Measurements from ENCODE around the gene ZNF775. TPM values are rescaled to one million over a fixed set of nuclear protein-coding genes. Genes with fewer than 3 reads are reported as not detected.
"Not testable (repeated sequence)": the region's sequence is repeated elsewhere in the genome, so short reads cannot be mapped to it uniquely, and the experiment has no call there.

The ZNF775 gene
- total and polyA plus RNA-seq, 12 donors: 1.9 to 4.7 (median 2.9) TPM

DNA sequence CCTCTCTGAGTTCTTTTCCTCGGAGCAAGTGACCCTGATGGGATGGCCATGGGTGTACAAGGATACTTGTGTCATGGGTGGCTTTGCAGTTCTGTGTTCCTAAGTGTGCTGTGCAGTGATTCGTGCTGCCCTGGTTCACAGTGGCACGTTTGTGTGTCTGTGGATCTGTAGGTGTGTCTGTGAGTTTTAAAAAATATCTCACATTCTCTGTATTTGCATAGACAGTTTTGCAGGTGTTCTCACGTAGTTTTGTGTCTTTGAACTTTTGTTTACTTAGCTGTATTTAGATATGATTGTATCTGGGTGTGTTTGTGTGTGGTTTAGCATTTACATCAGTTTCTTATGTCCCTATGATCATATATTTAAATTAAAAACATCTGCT, 3.7 kb downstream of the ZNF775 start:
- no peak overlapping the region for H3K4me3 ChIP-seq
- no peak overlapping the region for H3K27ac ChIP-seq
- 74 to 76% methylated on average over 4 of the region's 4 CpGs for WGBS, 2 donors
- DNase-seq: no peak
- H3K9me3 ChIP-seq: no peaks in the 10 kb centered on the region
- TF ChIP-seq CTCF (IDR thresholded peaks at IDR 0.05): no peak
- H3K36me3 ChIP-seq: no peaks in the 10 kb centered on the region
- ATAC-seq: no peak
- intact Hi-C loops (cut with DNase I): no loop called here
- H3K4me1 ChIP-seq: peaks cover 5 to 51% (median 29%) of the 10 kb centered on the region in 9 donors
- no peaks in the 10 kb centered on the region for H3K27me3 ChIP-seq

DNA sequence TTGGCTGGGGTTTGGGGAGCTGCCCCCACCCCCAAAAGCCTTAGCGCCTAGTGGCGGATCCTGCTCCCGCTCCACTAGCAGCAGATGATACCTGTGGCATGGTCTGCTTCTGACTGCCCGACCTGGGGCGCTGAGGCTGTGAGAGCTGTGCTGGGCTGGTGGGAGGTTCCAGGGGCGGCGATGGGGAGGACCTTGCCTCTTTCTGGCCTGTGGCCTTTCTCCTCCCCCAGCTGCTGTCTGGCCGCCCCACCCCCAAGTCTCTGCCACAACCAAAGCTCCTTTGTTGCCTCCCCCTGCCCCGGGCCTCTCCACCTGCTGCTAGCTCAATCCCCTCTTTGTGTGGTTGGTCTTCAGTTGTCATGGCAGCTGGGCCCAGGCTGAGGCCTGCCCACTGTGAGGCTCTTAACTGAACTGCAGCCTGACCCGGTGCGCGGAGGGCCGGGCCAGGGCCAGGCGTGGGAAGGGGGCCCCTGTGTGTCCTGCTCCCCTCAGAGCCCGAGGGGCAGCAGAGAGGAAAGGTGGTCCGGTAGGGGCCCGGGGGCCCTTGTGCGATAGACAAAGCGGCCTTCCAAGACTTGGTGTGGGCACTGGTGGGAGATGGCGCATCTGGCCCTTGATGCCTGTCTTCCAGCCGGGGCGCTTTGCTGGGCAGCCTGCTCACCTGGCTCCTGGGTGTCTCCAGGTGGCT, 4.7 kb downstream of the ZNF775 start:
- intact Hi-C loops (cut with DNase I): no loop called here
- 82 to 84% methylated on average over 22 of the region's 22 CpGs for WGBS, 2 donors
- DNase-seq (no peak), ATAC-seq (no peak)
- H3K27me3 ChIP-seq: no peaks in the 10 kb centered on the region
- peaks cover 5 to 49% (median 25%) of the 10 kb centered on the region in 9 donors for H3K4me1 ChIP-seq
- peaks cover 0 to 5% (median 0%) of the 10 kb centered on the region in 9 donors for H3K36me3 ChIP-seq
- H3K4me3 ChIP-seq: no peak overlapping the region
- H3K27ac ChIP-seq: no peak overlapping the region
- no peak for TF ChIP-seq CTCF (IDR thresholded peaks at IDR 0.05)
- H3K9me3 ChIP-seq: no peaks in the 10 kb centered on the region

- Histone ChIP-seq H3K27me3 (no peaks in the 10 kb centered on the region), H3K36me3 (peaks cover 0 to 7% (median 0%) of the 10 kb centered on the region in 9 donors), H3K9me3 (no peaks in the 10 kb centered on the region), H3K4me1 (peaks cover 5 to 52% (median 27%) of the 10 kb centered on the region in 9 donors), H3K4me3 (no peak overlapping the region), H3K27ac (no peak overlapping the region)
- TF ChIP-seq CTCF (IDR thresholded peaks at IDR 0.05): no peak
- WGBS, 2 donors: 83 to 84% methylated on average over 15 of the region's 15 CpGs
- intact Hi-C loops (cut with DNase I): no loop called here
- ATAC-seq (no peak), DNase-seq (no peak)
These were observed 5.5 kb downstream of the ZNF775 start for GRCh38 chr7:150384406-150385301.

DNA sequence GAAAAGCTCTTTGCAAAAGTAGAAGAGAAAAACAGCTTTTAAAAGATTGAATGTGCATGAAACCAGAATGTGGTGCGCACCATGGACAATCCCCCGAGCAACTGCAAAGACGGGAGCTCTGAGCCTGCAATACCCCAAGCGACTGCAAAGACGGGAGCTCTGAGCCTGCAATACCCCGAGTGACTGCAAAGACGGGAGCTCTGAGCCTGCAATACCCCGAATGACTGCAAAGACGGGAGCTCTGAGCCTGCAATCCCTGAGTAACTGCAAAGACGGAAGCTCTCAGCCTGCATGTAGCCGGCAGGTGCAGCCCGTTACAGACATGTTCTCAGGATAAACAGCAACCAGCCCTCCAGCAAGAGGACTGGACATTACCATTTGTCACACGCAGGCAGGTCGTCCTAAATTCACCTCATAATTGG, 6.2 kb downstream of the ZNF775 start:
- no peak for DNase-seq
- 76 to 82% methylated on average over 14 of the region's 14 CpGs for WGBS, 2 donors
- Histone ChIP-seq H3K27me3 (no peaks in the 10 kb centered on the region), H3K27ac (no peak overlapping the region), H3K9me3 (no peaks in the 10 kb centered on the region), H3K4me3 (no peak overlapping the region), H3K4me1 (peaks cover 0 to 45% (median 21%) of the 10 kb centered on the region in 9 donors), H3K36me3 (peaks cover 0 to 7% (median 0%) of the 10 kb centered on the region in 9 donors)
- ATAC-seq: no peak
- intact Hi-C loops (cut with DNase I): no loop called here
- no peak for TF ChIP-seq CTCF (IDR thresholded peaks at IDR 0.05)

DNA sequence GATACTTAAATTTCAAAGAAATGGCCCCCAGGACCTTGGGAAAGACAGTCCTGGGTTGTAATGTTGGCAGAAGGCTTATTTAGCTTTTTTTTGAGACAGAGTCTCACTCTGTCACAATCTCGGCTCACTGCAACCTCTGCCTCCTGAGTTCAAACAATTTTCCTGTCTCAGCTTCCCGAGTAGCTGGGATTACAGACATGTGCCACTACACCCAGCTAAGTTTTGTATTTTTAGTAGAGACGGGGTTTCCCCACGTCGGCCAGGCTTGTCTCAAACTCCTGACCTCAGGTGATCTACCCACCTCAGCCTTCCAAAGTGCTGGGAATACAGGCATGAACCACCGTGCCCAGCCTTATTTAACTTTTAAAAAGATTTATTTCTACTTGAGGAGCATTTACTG, 6.8 kb downstream of the ZNF775 start:
- 38 to 45% methylated on average over 6 of the region's 6 CpGs for WGBS, 2 donors
- H3K4me1 ChIP-seq: peaks cover 0 to 39% (median 15%) of the 10 kb centered on the region in 9 donors
- intact Hi-C loops (cut with DNase I): not testable (repeated sequence)

More for the DNA sequence above, 6.8 kb downstream of the ZNF775 start:
- not testable (repeated sequence) for H3K4me3 ChIP-seq, H3K27ac ChIP-seq, H3K27me3 ChIP-seq, ATAC-seq, H3K9me3 ChIP-seq, DNase-seq, H3K36me3 ChIP-seq
